Measurements from ENCODE around the gene ZSCAN4.

- TF ChIP-seq, protein P1, sequence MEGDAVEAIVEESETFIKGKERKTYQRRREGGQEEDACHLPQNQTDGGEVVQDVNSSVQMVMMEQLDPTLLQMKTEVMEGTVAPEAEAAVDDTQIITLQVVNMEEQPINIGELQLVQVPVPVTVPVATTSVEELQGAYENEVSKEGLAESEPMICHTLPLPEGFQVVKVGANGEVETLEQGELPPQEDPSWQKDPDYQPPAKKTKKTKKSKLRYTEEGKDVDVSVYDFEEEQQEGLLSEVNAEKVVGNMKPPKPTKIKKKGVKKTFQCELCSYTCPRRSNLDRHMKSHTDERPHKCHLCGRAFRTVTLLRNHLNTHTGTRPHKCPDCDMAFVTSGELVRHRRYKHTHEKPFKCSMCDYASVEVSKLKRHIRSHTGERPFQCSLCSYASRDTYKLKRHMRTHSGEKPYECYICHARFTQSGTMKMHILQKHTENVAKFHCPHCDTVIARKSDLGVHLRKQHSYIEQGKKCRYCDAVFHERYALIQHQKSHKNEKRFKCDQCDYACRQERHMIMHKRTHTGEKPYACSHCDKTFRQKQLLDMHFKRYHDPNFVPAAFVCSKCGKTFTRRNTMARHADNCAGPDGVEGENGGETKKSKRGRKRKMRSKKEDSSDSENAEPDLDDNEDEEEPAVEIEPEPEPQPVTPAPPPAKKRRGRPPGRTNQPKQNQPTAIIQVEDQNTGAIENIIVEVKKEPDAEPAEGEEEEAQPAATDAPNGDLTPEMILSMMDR (IDR thresholded peaks at IDR 0.05) = no peak
- no peak for TF ChIP-seq POLR2A (IDR thresholded peaks at IDR 0.05)
Observed at GRCh38 chr19:57706346-57706745, 37.6 kb downstream of the ZSCAN4 start.
